Islet of Langerhans (tissue), 1 donor: ENCODE measurements around the gene CD164.

Source experiments
- FAIRE-seq: peaks from one replicate; lab custom pipeline; 2011; peaks lifted over from hg19 to GRCh38; lab: Jason Lieb, UNC

CD164 gene

GRCh38 chr6:109381747-109382575, at the start of gene CD164:
TSS of gene CD164 (minus strand) at chr6:109382467. CDS start at chr6:109382378, 89 bp downstream.
- FAIRE-seq, result no peak

GRCh38 chr6:109429496-109429895, 47.2 kb upstream of the CD164 start:
- no peak for FAIRE-seq

GRCh38 chr6:109428889-109429477, 46.7 kb upstream of the CD164 start:
- FAIRE-seq, result no peak

- FAIRE-seq, result no peak
These were observed 42.7 kb upstream of the CD164 start for GRCh38 chr6:109424946-109425345.

- peak; percentile 30 for FAIRE-seq
These were observed 38.9 kb upstream of the CD164 start for GRCh38 chr6:109421184-109421583.

- no peak for FAIRE-seq
These were observed 38.5 kb upstream of the CD164 start for GRCh38 chr6:109420751-109421150.

GRCh38 chr6:109417646-109418045, 35.4 kb upstream of the CD164 start:
- no peak for FAIRE-seq

- FAIRE-seq, result no peak
These were observed 28.8 kb upstream of the CD164 start for GRCh38 chr6:109411034-109411433.

GRCh38 chr6:109406196-109406595, 23.9 kb upstream of the CD164 start:
- FAIRE-seq, result no peak

- no peak for FAIRE-seq
These were observed 14.8 kb upstream of the CD164 start for GRCh38 chr6:109397020-109397419.

- FAIRE-seq, result no peak
These were observed 13.9 kb upstream of the CD164 start for GRCh38 chr6:109396046-109396718.

GRCh38 chr6:109393886-109394281, 11.6 kb upstream of the CD164 start:
- FAIRE-seq, result no peak

GRCh38 chr6:109393157-109393885, 11.1 kb upstream of the CD164 start:
- FAIRE-seq, result no peak

- no peak for FAIRE-seq
These were observed 7.5 kb upstream of the CD164 start for GRCh38 chr6:109389650-109390274.

- no peak for FAIRE-seq
These were observed 6.0 kb upstream of the CD164 start for GRCh38 chr6:109388265-109388664.

- no peak for FAIRE-seq
These were observed 1.2 kb upstream of the CD164 start for GRCh38 chr6:109383438-109383940.

- peak; percentile 90 for FAIRE-seq
These were observed 540 bp upstream of the CD164 start for GRCh38 chr6:109382576-109383437.

- no peak for FAIRE-seq
These were observed 1.1 kb downstream of the CD164 start for GRCh38 chr6:109381061-109381746.

GRCh38 chr6:109379711-109380110, 2.6 kb downstream of the CD164 start:
- no peak for FAIRE-seq

GRCh38 chr6:109377717-109378116, 4.5 kb downstream of the CD164 start:
- no peak for FAIRE-seq
